Sigmoid colon (tissue), 4 donors: ENCODE results near the gene DOCK1.

Source experiments
- CTCF ChIP-seq, 4 experiments: fragments of 450-650 bp in 3 of 4; fragments of 200-600 bp in 1 of 4; IDR thresholded peaks; one replicate each; pipeline ENCODE4 v1.5.1; 2016 to 2019; ENCODE audit warnings: antibody characterized with exemption in 4 of 4, mild to moderate bottlenecking in 3 of 4, moderate library complexity in 2 of 4
- POLR2A ChIP-seq, 2 donors: fragments of 450-650 bp; IDR thresholded peaks; one replicate each; pipeline ENCODE4 v1.6.1; 2016; ENCODE audit warnings: antibody characterized with exemption in 2 of 2, mild to moderate bottlenecking in 2 of 2, moderate library complexity in 2 of 2
- POLR2AphosphoS5 ChIP-seq, 4 donors: sonication (generic); formaldehyde crosslinking; IDR thresholded peaks; one replicate each; pipeline ENCODE4 v1.6.1; 2017; ENCODE audit warnings: antibody characterized with exemption in 4 of 4

- TF ChIP-seq CTCF (IDR thresholded peaks at IDR 0.05) (no peak), POLR2A (IDR thresholded peaks at IDR 0.05) (no peak), POLR2AphosphoS5 (IDR thresholded peaks at IDR 0.05) (no peak)
Observed at GRCh38 chr10:127119936-127120335, 214.7 kb downstream of the DOCK1 start.
